GM12878 (cell line): Measurements from ENCODE around the gene MKNK1.

ENCODE experiments used
- CHD4 ChIP-seq: fragments of 200-600 bp; sonication (generic); IDR thresholded peaks from 2 replicates; pipeline ENCODE4 v1.6.1; 2016; ENCODE audit warnings: mild to moderate bottlenecking
- GABPA ChIP-seq: IDR thresholded peaks from 2 replicates; pipeline ENCODE4 v1.6.1; 2014; ENCODE audit warnings: antibody characterized with exemption, low read depth, mild to moderate bottlenecking, inconsistent platforms
- MAX ChIP-seq: IDR thresholded peaks from 2 replicates; pipeline ENCODE4 v1.6.1; 2012; ENCODE audit warnings: low read depth, low read length, improper control_type of control experiment
- NFYB ChIP-seq: IDR thresholded peaks from 2 replicates; pipeline ENCODE4 v1.6.1; 2011; ENCODE audit warnings: low read depth, mild to moderate bottlenecking, low read length, improper control_type of control experiment, moderate library complexity; ENCODE audit not compliant: insufficient read depth
- PML ChIP-seq: IDR thresholded peaks from 2 replicates; pipeline ENCODE4 v1.6.1; 2012; ENCODE audit warnings: low read length, inconsistent platforms
- POLR2A ChIP-seq: IDR thresholded peaks from 2 replicates; pipeline ENCODE4 v1.6.1; 2011; ENCODE audit warnings: low read depth, mild to moderate bottlenecking, low read length
- POLR2AphosphoS5 ChIP-seq: IDR thresholded peaks from 2 replicates; pipeline ENCODE4 v1.6.1; 2011; ENCODE audit warnings: mild to moderate bottlenecking, low read length, inconsistent platforms
- SMAD1 ChIP-seq: fragments of 450-650 bp; IDR thresholded peaks from 2 replicates; pipeline ENCODE4 v1.6.1; 2018; ENCODE audit warnings: mild to moderate bottlenecking, low read depth; ENCODE audit not compliant: partially characterized antibody
- STAT3 ChIP-seq: IDR thresholded peaks from 2 replicates; pipeline ENCODE4 v1.6.1; 2011; ENCODE audit warnings: low read depth, low read length, improper control_type of control experiment
- ZNF384 ChIP-seq: IDR thresholded peaks from 2 replicates; pipeline ENCODE4 v1.6.1; 2012; ENCODE audit warnings: low read depth, mild to moderate bottlenecking, low read length, improper control_type of control experiment, borderline replicate concordance
- TF ChIP-seq, protein P1 (sequence below), 3 experiments: IDR thresholded peaks in 2 of 3; conservative IDR thresholded peaks in 1 of 3; 2 replicates each; pipeline ENCODE4 v1.5.1; 2011; ENCODE audit warnings: low read depth in 3 of 3, low read length in 3 of 3, mild to moderate bottlenecking in 3 of 3, control low read depth in 2 of 3, moderate library complexity in 2 of 3, inconsistent platforms in 1 of 3, mixed read lengths in 1 of 3; ENCODE audit not compliant: control insufficient read depth in 2 of 3, insufficient read depth in 1 of 3; ENCODE audit errors: extremely low read depth in 1 of 3

GRCh38 chr1:46512792-46513190 lies 91.3 kb downstream of the MKNK1 start:
- TF ChIP-seq SMAD1: no peak
- TF ChIP-seq, protein P1, sequence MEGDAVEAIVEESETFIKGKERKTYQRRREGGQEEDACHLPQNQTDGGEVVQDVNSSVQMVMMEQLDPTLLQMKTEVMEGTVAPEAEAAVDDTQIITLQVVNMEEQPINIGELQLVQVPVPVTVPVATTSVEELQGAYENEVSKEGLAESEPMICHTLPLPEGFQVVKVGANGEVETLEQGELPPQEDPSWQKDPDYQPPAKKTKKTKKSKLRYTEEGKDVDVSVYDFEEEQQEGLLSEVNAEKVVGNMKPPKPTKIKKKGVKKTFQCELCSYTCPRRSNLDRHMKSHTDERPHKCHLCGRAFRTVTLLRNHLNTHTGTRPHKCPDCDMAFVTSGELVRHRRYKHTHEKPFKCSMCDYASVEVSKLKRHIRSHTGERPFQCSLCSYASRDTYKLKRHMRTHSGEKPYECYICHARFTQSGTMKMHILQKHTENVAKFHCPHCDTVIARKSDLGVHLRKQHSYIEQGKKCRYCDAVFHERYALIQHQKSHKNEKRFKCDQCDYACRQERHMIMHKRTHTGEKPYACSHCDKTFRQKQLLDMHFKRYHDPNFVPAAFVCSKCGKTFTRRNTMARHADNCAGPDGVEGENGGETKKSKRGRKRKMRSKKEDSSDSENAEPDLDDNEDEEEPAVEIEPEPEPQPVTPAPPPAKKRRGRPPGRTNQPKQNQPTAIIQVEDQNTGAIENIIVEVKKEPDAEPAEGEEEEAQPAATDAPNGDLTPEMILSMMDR (IDR thresholded peaks at IDR 0.05 in 2 of 3, conservative IDR thresholded peaks at IDR 0.05 in 1 of 3; ENCODE audit: control insufficient read depth in 2 of 3, extremely low read depth in 1 of 3, insufficient read depth in 1 of 3, low read depth in 3 of 3, low read length in 3 of 3): no peak
- TF ChIP-seq CHD4: no peak
- no peak for TF ChIP-seq MAX
- TF ChIP-seq POLR2A: no peak
- TF ChIP-seq STAT3: no peak
- no peak for TF ChIP-seq GABPA
- no peak for TF ChIP-seq NFYB
- no peak for TF ChIP-seq POLR2AphosphoS5
- TF ChIP-seq PML: no peak
- TF ChIP-seq ZNF384: no peak
